NT2/D1 (cell line): ENCODE measurements around the gene MARVELD3.
"Not testable (repeated sequence)": the region's sequence is repeated elsewhere in the genome, so short reads cannot be mapped to it uniquely, and the experiment has no call there.

Experiments used
- DNase-seq: peaks from one replicate; pipeline ENCODE4 v3.0.0-alpha.2; 2011; ENCODE audit warnings: low read depth, low spot score
- H3K27me3 ChIP-seq: 2 replicates; pipeline ENCODE4 v1.6.0; 2011; ENCODE audit warnings: mild to moderate bottlenecking; ENCODE audit not compliant: insufficient read length, insufficient read depth
- H3K36me3 ChIP-seq: 2 replicates; pipeline ENCODE4 v1.6.1; 2011; ENCODE audit warnings: mild to moderate bottlenecking, low read length, mixed read lengths; ENCODE audit not compliant: insufficient read depth, insufficient read length
- H3K4me1 ChIP-seq: 2 replicates; pipeline ENCODE4 v1.5.1; 2011; ENCODE audit not compliant: insufficient read depth, insufficient read length
- H3K4me3 ChIP-seq: 2 replicates; pipeline ENCODE4 v1.5.1; 2011; ENCODE audit warnings: low read depth; ENCODE audit not compliant: insufficient read length
- H3K9ac ChIP-seq: 2 replicates; pipeline ENCODE4 v1.6.0; 2011; ENCODE audit warnings: low read depth; ENCODE audit not compliant: insufficient read length
- H3K9me3 ChIP-seq: 2 replicates; pipeline ENCODE4 v1.5.1; 2011; ENCODE audit warnings: mild to moderate bottlenecking, low read length; ENCODE audit not compliant: insufficient read depth
- SUZ12 ChIP-seq: IDR thresholded peaks from 2 replicates; pipeline ENCODE4 v1.6.1; 2011; ENCODE audit not compliant: insufficient read length, insufficient read depth; ENCODE audit errors: extremely low read depth
- YY1 ChIP-seq: IDR thresholded peaks from 2 replicates; pipeline ENCODE4 v1.6.1; 2011; ENCODE audit not compliant: insufficient read length, insufficient read depth
- ZNF274 ChIP-seq: IDR thresholded peaks from 2 replicates; pipeline ENCODE4 v1.6.1; 2011; ENCODE audit warnings: mild to moderate bottlenecking, low read depth, low read length

The MARVELD3 gene

DNA sequence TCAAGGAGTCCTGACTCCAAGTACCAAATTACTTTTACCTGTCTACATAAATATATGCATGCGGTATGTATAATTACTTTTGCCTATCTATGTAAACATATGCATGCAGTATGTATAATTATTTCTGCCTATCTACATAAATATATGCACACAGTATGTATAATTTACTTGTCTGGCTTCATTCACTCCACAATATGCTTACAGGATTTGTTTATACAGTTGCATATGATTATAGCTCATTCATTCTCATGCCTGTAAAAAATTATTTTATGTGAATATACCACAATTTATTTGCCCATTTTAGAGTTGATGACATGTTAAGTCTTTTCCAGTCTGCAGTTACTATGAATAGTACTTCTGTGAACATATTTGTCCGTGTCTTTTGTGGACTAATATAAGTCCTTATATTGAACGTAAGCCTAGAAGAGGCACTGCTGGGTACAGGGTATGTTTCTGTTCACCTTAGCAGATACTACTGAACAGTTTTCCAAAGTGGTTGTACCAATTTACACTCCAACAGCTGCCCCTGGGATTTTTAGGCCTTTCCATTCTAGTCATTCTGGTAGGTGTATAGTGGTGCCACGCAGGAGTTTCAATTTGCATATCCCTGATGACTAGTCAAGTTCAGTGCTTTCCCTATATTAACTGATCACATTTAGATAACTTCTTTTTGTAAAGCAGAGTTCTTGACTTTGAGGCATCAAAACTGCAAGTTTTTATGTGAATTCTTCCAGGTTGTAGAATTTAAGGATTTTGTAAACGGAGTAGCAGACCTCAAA, 47.0 kb downstream of the MARVELD3 start:
- H3K4me3 ChIP-seq, result no peak overlapping the region

DNA sequence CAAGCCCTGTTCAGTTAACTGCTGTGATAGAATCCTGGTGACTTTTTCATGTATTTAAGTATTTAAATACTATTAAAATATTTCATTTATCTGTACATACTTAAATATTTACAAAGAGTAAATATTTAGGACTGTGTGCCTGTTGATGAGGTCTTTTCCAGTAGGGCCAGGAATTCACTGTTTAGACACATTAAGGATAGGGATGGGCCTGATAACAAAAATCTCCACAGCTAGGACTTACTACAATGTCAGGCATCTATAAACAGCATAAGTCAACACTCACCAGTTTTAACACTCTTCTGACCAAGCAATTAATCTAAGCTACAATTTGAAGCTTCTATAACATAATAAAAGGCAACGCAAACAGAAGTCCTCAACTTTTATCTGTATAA, 47.6 kb downstream of the MARVELD3 start:
- no peak overlapping the region for H3K4me3 ChIP-seq
- H3K4me1 ChIP-seq, result no peaks in the 10 kb centered on the region
- H3K9me3 ChIP-seq, result no peaks in the 10 kb centered on the region
- DNase-seq, result no peak
- H3K9ac ChIP-seq, result no peak overlapping the region
- no peaks in the 10 kb centered on the region for H3K27me3 ChIP-seq
- peaks cover 91% of the 10 kb centered on the region for H3K36me3 ChIP-seq
- no peak for TF ChIP-seq SUZ12
- TF ChIP-seq YY1, result no peak
- TF ChIP-seq ZNF274, result no peak

More for the DNA sequence above, 47.0 kb downstream of the MARVELD3 start:
- H3K9me3 ChIP-seq, result no peaks in the 10 kb centered on the region
- no peak for TF ChIP-seq SUZ12
- no peak for TF ChIP-seq ZNF274
- TF ChIP-seq YY1, result no peak
- H3K4me1 ChIP-seq, result no peaks in the 10 kb centered on the region
- DNase-seq, result no peak
- no peaks in the 10 kb centered on the region for H3K27me3 ChIP-seq
- peaks cover 88% of the 10 kb centered on the region for H3K36me3 ChIP-seq
- H3K9ac ChIP-seq, result no peak overlapping the region

DNA sequence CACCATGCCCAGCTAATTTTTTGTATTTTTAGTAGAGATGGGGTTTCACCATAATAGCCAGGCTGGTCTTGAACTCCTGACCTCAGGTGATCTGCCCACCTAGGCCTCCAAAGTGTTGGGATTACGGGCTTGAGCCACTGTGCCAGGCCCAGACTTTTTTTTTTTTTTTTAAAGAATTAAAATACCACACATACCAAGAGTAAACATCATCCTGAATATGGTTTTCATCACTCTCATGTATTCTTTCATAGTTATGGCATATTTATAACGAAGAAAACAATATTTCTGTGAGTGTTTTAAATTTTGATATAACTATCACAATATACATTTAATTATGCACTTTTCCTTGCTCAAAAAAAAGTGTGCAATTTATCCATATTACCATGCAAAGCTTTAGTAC, 48.2 kb downstream of the MARVELD3 start:
- peaks cover 91% of the 10 kb centered on the region for H3K36me3 ChIP-seq
- no peaks in the 10 kb centered on the region for H3K9me3 ChIP-seq
- no peak overlapping the region for H3K9ac ChIP-seq
- no peaks in the 10 kb centered on the region for H3K4me1 ChIP-seq
- no peaks in the 10 kb centered on the region for H3K27me3 ChIP-seq
- no peak for DNase-seq
- TF ChIP-seq SUZ12, result no peak
- TF ChIP-seq YY1, result no peak
- no peak for TF ChIP-seq ZNF274
- H3K4me3 ChIP-seq, result no peak overlapping the region

DNA sequence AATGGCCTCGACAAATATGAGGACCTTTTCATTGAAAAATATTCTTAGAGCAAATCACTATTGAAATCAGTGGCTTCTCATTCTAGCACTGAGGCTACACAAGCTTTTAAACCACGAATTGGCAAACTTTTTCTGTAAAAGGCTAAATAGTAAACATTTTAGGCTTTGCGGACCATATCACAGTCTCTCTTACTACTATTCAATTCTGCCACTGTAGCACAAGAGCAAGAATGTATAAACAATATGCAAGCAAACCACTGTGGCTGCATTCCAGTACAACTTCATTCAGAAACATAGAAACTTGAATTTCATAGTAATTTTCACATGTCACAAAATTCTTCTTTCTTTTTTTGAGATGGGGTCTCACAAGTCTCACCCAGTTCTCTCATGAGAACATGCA, 49.4 kb downstream of the MARVELD3 start:
- TF ChIP-seq YY1 (no peak), SUZ12 (no peak), ZNF274 (no peak)
- Histone ChIP-seq H3K9ac (no peak overlapping the region), H3K36me3 (peaks cover 92% of the 10 kb centered on the region), H3K27me3 (no peaks in the 10 kb centered on the region), H3K4me1 (no peaks in the 10 kb centered on the region), H3K9me3 (no peaks in the 10 kb centered on the region), H3K4me3 (no peak overlapping the region)
- DNase-seq, result no peak

DNA sequence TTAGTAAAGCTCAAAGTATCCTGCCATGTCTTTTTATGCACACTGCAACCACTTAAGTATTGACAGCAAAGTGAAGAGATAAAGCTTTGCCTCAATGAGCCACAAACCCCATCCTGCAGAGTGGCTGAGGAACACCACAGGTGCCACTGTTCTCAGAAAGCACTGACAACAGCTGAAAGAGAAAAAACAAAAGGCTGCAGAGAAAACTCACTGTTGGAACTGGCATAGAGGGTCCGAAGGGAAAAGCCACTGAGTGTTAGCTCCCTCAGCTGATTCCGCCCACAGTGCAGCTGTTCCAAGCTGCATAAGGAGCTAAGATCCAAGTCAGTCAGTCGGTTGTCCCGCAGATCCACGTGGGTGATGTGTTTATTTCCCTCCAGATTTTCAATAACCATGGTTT, 50.3 kb downstream of the MARVELD3 start:
- H3K9ac ChIP-seq, result no peak overlapping the region
- DNase-seq, result no peak
- H3K36me3 ChIP-seq, result peaks cover 93% of the 10 kb centered on the region
- H3K4me1 ChIP-seq, result no peaks in the 10 kb centered on the region
- TF ChIP-seq SUZ12 (no peak), YY1 (no peak), ZNF274 (no peak)
- no peak overlapping the region for H3K4me3 ChIP-seq
- no peaks in the 10 kb centered on the region for H3K27me3 ChIP-seq
- H3K9me3 ChIP-seq, result no peaks in the 10 kb centered on the region

DNA sequence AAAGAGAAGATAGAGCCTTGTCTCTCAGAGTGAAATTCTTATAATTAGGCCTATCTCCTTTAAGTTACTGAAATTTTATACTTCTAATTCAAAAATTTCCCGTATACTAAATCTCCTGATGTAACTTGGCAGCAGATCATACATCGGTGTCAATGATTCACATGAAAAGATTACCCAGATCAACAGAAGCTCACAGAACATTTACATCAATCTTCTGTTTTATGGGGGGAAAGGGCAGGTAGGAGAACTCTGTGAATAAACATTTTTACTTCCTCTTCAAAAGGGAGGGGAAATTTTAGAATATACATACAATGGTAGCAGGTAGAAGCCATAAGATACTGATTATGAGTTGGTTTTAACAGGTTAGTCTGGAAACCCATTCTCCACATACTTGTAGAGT, 55.4 kb downstream of the MARVELD3 start:
- Histone ChIP-seq H3K9me3 (no peaks in the 10 kb centered on the region), H3K36me3 (peaks cover 87% of the 10 kb centered on the region), H3K27me3 (no peaks in the 10 kb centered on the region), H3K4me1 (no peaks in the 10 kb centered on the region), H3K9ac (no peak overlapping the region), H3K4me3 (no peak overlapping the region)
- TF ChIP-seq ZNF274 (no peak), SUZ12 (no peak), YY1 (no peak)
- no peak for DNase-seq

DNA sequence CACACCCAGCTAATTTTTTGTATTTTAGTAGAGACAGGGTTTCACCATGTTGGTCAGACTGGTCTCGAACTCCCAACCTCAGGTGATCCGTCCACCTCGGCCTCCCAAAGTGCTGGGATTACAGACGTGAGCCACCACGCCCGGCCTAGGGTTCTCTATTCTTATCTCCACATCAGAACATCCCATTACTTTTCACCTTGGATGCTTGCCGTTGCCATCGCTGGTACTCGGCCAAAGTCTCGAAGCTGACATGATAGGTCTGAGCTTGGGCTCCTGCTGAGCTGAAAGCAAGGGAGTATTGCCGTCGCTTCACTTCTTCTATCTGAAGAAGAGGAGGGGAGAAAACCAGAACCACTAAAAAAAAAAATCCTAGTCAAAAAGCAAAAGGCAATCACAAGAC, 58.3 kb downstream of the MARVELD3 start:
- H3K27me3 ChIP-seq, H3K9me3 ChIP-seq, H3K4me1 ChIP-seq, DNase-seq, H3K9ac ChIP-seq, H3K4me3 ChIP-seq: not testable (repeated sequence)
- H3K36me3 ChIP-seq, result peaks cover 82% of the 10 kb centered on the region
